Stomach smooth muscle (tissue), 2 donors: ENCODE data around the gene GBP7.
"Not testable (repeated sequence)": the region's sequence is repeated elsewhere in the genome, so short reads cannot be mapped to it uniquely, and the experiment has no call there.

ENCODE experiments used
- H3K27ac ChIP-seq: one replicate; pipeline ENCODE4 v1.7.0; 2013; ENCODE audit warnings: mild to moderate bottlenecking, low read length, inconsistent platforms
- H3K27me3 ChIP-seq, 2 donors: one replicate each; pipeline ENCODE4 v1.7.0; 2013; ENCODE audit warnings: low read length in 2 of 2; ENCODE audit not compliant: insufficient read depth in 2 of 2, control insufficient read depth in 1 of 2
- H3K36me3 ChIP-seq, 2 donors: one replicate each; pipeline ENCODE4 v1.7.0; 2013; ENCODE audit warnings: low read length in 2 of 2; ENCODE audit not compliant: control insufficient read depth in 2 of 2, insufficient read depth in 2 of 2
- H3K4me1 ChIP-seq: one replicate; pipeline ENCODE4 v1.7.0; 2013; ENCODE audit warnings: low read length; ENCODE audit not compliant: control insufficient read depth, insufficient read depth
- H3K4me3 ChIP-seq, 2 donors: one replicate each; pipeline ENCODE4 v1.7.0; 2013; ENCODE audit warnings: low read length in 2 of 2
- H3K9ac ChIP-seq, 2 donors: one replicate each; pipeline ENCODE4 v1.7.0; 2013; ENCODE audit warnings: low read length in 2 of 2, mild to moderate bottlenecking in 1 of 2
- H3K9me3 ChIP-seq, 2 donors: one replicate each; pipeline ENCODE4 v1.7.0; 2013; ENCODE audit warnings: low read length in 2 of 2; ENCODE audit not compliant: control insufficient read depth in 2 of 2
- donor health status: healthy.
- donor health status: Pancreatic carcinoma.

GBP7 gene

DNA sequence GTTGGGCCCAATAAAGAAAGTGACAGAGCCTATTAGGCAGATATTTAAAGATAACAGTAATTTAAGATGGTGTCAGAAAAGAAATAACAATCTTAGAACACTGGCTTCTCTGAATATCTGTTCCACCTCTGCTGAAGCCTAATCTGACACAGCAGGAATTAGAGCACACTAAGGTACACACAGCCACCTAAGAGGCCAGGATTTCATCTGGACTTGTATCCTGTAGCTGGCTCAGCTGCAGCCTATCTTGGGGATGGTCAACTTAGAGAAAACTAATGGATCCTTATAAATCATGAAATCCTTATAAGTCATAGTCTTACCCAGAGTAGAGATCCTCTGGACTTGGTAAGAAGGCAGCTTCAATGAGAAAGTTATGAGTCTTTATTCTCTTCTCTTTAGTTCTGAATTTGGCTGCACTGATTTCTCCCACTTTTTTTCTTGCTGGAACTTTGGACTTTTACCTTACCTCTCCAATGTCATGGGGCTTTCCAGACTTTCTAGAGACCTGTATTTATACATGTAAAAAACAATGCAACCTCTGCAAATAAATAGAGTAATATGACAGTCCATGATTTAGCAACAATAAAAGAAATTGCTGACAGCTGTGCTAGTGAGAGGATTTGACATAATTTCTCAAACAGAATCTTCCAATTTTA, at the start of gene GBP7:
Gene GBP7 (minus strand): TSS at position 403 of the 656 bp plus-strand sequence. CDS start 4,068 bp downstream, outside the sequence.
- Histone ChIP-seq H3K36me3 (no peaks in the 10 kb centered on the region), H3K9me3 (no peaks in the 10 kb centered on the region), H3K4me3 (no peak within 1 kb of the TSS), H3K9ac (no peak within 1 kb of the TSS), H3K4me1 (no peaks in the 10 kb centered on the region), H3K27ac (no peak within 1 kb of the TSS), H3K27me3 (no peaks in the 10 kb centered on the region)

- Histone ChIP-seq H3K36me3 (no peaks in the 10 kb centered on the region), H3K27me3 (no peaks in the 10 kb centered on the region), H3K4me3 (no peak overlapping the region), H3K9me3 (no peaks in the 10 kb centered on the region), H3K4me1 (no peaks in the 10 kb centered on the region), H3K9ac (no peak overlapping the region), H3K27ac (no peak overlapping the region)
These were observed 45.5 kb upstream of the GBP7 start for GRCh38 chr1:89221341-89221740.

DNA sequence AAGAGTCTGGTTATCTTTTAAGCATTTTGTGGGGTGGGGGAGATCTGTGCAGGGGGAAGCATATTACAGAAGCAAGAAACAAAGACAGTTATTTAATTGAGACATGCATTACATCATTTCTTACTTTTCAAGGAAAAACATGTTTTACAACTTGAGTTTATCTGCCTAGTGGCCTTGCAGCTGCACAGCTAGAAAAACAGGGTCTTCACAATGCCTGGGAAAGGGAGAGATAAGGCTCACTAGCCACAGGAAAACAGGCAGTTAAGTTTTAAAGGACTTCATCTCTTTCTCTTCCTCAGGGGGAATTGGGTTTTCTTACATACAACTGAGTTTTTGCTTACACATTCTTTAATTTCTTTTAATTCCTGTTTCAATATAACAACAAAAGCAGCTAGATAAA, 44.0 kb upstream of the GBP7 start:
- not testable (repeated sequence) for H3K4me3 ChIP-seq, H3K9me3 ChIP-seq, H3K4me1 ChIP-seq, H3K27me3 ChIP-seq, H3K36me3 ChIP-seq, H3K27ac ChIP-seq, H3K9ac ChIP-seq

- H3K36me3 ChIP-seq, H3K9me3 ChIP-seq, H3K4me1 ChIP-seq, H3K9ac ChIP-seq, H3K27me3 ChIP-seq, H3K4me3 ChIP-seq, H3K27ac ChIP-seq: not testable (repeated sequence)
These were observed 43.1 kb upstream of the GBP7 start for GRCh38 chr1:89218941-89219340.

- H3K27ac ChIP-seq, result no peak overlapping the region
- no peaks in the 10 kb centered on the region for H3K27me3 ChIP-seq
- no peaks in the 10 kb centered on the region for H3K36me3 ChIP-seq
- H3K4me1 ChIP-seq, result no peaks in the 10 kb centered on the region
- H3K9me3 ChIP-seq, result no peaks in the 10 kb centered on the region
- no peak overlapping the region for H3K9ac ChIP-seq
- H3K4me3 ChIP-seq, result no peak overlapping the region
These were observed 37.5 kb upstream of the GBP7 start for GRCh38 chr1:89213347-89213746.

DNA sequence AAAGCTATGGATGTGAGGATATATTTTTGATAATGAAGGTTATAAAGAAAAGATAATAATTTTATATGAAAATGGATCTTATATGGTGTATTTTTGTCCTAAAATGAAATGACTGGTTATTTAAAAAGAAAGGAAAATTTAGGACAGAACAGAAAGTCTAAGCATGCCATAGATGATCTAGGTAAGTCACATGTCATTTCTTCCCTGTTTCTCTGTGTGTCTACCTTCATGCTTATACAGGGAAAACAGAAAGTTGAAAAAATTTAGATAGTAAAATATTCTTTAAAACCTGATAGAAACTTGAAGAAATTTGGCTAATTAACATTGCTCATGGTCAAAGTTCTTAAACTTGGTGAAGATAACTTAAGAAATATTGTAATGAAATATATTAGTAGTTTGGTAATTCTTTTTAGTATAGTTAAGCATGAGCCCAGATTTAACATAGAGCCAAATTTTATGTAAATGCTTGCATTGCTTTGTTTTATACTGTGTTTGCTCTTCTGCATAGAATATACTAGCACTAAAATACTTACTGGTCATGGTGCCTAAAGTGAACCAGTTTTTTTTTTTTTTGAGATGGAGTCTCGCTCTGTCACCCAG, 35.3 kb upstream of the GBP7 start:
- Histone ChIP-seq H3K9me3 (no peaks in the 10 kb centered on the region), H3K4me3 (no peak overlapping the region), H3K9ac (no peak overlapping the region), H3K27me3 (no peaks in the 10 kb centered on the region), H3K4me1 (no peaks in the 10 kb centered on the region), H3K36me3 (no peaks in the 10 kb centered on the region), H3K27ac (no peak overlapping the region)

DNA sequence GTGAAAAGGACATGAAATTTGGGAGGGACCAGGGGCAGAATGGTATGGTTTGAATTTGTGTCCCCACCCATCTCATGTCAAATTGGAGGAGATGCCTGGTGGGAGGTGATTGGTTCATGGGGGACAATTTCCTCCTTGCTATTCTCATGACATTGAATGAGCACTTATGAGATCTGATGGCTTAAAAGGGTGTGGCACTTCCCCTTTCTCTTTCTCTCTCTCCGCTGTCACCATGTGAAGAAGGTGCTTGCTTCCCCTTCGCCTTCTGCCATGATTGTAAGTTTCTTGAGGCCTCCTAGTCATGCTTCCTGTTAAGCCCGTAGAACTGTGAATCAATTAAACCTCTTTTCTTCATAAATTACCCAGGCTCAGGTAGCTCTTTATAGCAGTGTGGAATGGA, 30.6 kb upstream of the GBP7 start:
- Histone ChIP-seq H3K27ac (no peak overlapping the region), H3K27me3 (no peaks in the 10 kb centered on the region), H3K9ac (no peak overlapping the region), H3K4me1 (no peaks in the 10 kb centered on the region), H3K4me3 (no peak overlapping the region), H3K9me3 (no peaks in the 10 kb centered on the region), H3K36me3 (no peaks in the 10 kb centered on the region)

GRCh38 chr1:89203166-89203565, 27.4 kb upstream of the GBP7 start:
- no peaks in the 10 kb centered on the region for H3K4me1 ChIP-seq
- H3K9me3 ChIP-seq, result no peaks in the 10 kb centered on the region
- H3K27ac ChIP-seq, result no peak overlapping the region
- no peaks in the 10 kb centered on the region for H3K36me3 ChIP-seq
- no peaks in the 10 kb centered on the region for H3K27me3 ChIP-seq
- H3K4me3 ChIP-seq, result no peak overlapping the region
- no peak overlapping the region for H3K9ac ChIP-seq

GRCh38 chr1:89201106-89201794, 25.4 kb upstream of the GBP7 start:
- Histone ChIP-seq H3K4me3 (no peak overlapping the region), H3K27me3 (peaks cover 0 to 3% of the 10 kb centered on the region in 2 donors), H3K36me3 (no peaks in the 10 kb centered on the region), H3K9me3 (no peaks in the 10 kb centered on the region), H3K4me1 (no peaks in the 10 kb centered on the region), H3K27ac (no peak overlapping the region), H3K9ac (no peak overlapping the region)

DNA sequence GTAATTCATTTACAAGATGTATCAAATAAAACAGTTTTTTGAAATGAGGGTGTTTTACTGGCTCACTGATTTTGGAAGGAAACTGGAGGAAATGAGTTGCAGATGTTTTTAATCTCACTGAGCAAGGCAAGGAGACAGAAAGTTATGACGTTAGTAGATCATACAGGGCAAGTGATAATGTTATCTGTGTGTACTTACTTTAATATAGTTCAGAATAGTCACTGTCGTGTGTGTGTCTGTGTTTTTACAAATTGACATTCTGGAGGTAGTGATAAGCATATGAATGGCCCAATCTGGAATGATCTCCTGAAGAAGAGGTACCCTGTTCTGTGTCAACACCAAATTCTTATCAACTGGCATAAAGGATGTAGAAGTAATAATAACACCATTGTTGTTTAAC, 24.9 kb upstream of the GBP7 start:
- Histone ChIP-seq H3K4me1 (no peaks in the 10 kb centered on the region), H3K9me3 (no peaks in the 10 kb centered on the region), H3K9ac (no peak overlapping the region), H3K36me3 (no peaks in the 10 kb centered on the region), H3K27me3 (peaks cover 0 to 3% of the 10 kb centered on the region in 2 donors), H3K27ac (no peak overlapping the region), H3K4me3 (no peak overlapping the region)

DNA sequence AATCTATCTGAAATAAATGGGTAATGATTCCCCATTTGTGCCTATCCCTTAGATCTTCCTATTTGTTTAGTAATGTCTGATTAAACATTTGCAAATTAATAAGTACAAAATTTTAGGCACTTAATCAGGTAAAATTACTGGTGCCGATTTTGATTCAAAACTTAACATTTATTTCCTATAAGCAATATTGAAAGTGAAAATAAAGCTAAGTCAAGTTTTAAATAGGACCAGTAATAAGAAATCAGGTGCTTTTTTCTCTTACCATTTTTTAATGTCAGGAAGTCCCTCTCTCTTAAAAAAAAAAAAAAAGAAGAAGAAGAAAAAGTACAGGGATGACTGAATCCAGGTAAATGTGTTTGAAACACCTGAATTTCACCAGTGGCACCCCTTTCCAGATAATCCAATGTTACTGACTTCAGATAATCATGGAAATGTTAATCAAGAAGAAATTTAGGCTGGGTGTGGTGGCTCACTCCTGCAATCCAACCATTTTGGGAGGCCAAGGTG, 23.8 kb upstream of the GBP7 start:
- Histone ChIP-seq H3K4me3 (peak overlapping the region in 1 of 2 donors; percentile 78), H3K9ac (no peak overlapping the region), H3K36me3 (no peaks in the 10 kb centered on the region), H3K9me3 (no peaks in the 10 kb centered on the region), H3K27me3 (peaks cover 0 to 3% of the 10 kb centered on the region in 2 donors), H3K27ac (no peak overlapping the region), H3K4me1 (no peaks in the 10 kb centered on the region)
